NCI-H2196 treated with DMSO at 0.1 percent for 48 hours (cell line): ENCODE results near the gene MSH6.

Experiments used
- DNase-seq: peaks from one replicate; lab custom pipeline; 2025; ENCODE audit not compliant: unreplicated experiment; lab: John Stamatoyannopoulos, UW

MSH6 gene

GRCh38 chr2:47782671-47783485, at the start of gene MSH6:
Gene MSH6 (plus strand): TSS chr2:47783145. CDS start chr2:47783234, 89 bp downstream.
- peak; percentile 88 for DNase-seq

GRCh38 chr2:47735136-47735869, 47.6 kb upstream of the MSH6 start:
- no peak for DNase-seq

GRCh38 chr2:47735912-47736311, 47.0 kb upstream of the MSH6 start:
- DNase-seq, result no peak

GRCh38 chr2:47737191-47737975, 45.6 kb upstream of the MSH6 start:
- DNase-seq, result no peak

- no peak for DNase-seq
These were observed 44.6 kb upstream of the MSH6 start for GRCh38 chr2:47738331-47738730.

GRCh38 chr2:47741101-47741500, 41.8 kb upstream of the MSH6 start:
- DNase-seq, result no peak

GRCh38 chr2:47741637-47742036, 41.3 kb upstream of the MSH6 start:
- DNase-seq, result no peak

GRCh38 chr2:47744074-47744473, 38.9 kb upstream of the MSH6 start:
- no peak for DNase-seq

- DNase-seq, result no peak
These were observed 35.1 kb upstream of the MSH6 start for GRCh38 chr2:47747878-47748277.

GRCh38 chr2:47751856-47752414, 31.0 kb upstream of the MSH6 start:
- DNase-seq, result no peak

GRCh38 chr2:47767497-47767844, 15.5 kb upstream of the MSH6 start:
- DNase-seq, result no peak

- DNase-seq, result peak; percentile 24
These were observed 14.9 kb upstream of the MSH6 start for GRCh38 chr2:47767880-47768609.

GRCh38 chr2:47769318-47769717, 13.6 kb upstream of the MSH6 start:
- DNase-seq, result no peak

- no peak for DNase-seq
These were observed 11.7 kb upstream of the MSH6 start for GRCh38 chr2:47771211-47771610.

- DNase-seq, result no peak
These were observed 10.6 kb upstream of the MSH6 start for GRCh38 chr2:47772343-47772742.

GRCh38 chr2:47774567-47774966, 8.4 kb upstream of the MSH6 start:
- DNase-seq, result no peak

GRCh38 chr2:47777277-47777937, 5.5 kb upstream of the MSH6 start:
- DNase-seq, result no peak

GRCh38 chr2:47778698-47779425, 4.1 kb upstream of the MSH6 start:
- no peak for DNase-seq

- DNase-seq, result no peak
These were observed 3.5 kb upstream of the MSH6 start for GRCh38 chr2:47779426-47779790.

- no peak for DNase-seq
These were observed 619 bp upstream of the MSH6 start for GRCh38 chr2:47782381-47782670.
